NCI-H446 (cell line): ENCODE data around the gene ALDH16A1.

Experiments used
- DNase-seq, 2 experiments: peaks; one replicate each; lab custom pipeline; 2025; lab: John Stamatoyannopoulos, UW

The ALDH16A1 gene

DNA sequence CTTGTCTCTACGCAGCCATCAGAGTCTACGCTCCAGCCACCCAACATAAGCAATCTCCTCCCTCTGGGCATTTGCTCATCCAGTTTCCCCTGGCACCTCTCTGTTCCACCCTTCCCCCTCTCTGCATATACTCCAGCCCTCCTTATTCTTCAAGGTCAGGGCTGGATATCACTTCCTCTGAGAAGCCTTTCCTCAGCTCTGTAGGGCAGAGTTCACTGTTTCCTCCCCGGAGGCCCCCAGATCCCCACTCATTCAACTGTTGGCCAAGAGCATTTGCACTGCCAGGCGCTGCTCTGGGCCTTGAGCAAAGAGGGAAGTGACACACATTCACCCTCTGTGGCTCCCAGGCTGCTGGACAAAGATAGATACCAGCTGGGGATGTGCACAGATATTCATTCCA lies 62.7 kb downstream of the ALDH16A1 start:
- no peak for DNase-seq

DNA sequence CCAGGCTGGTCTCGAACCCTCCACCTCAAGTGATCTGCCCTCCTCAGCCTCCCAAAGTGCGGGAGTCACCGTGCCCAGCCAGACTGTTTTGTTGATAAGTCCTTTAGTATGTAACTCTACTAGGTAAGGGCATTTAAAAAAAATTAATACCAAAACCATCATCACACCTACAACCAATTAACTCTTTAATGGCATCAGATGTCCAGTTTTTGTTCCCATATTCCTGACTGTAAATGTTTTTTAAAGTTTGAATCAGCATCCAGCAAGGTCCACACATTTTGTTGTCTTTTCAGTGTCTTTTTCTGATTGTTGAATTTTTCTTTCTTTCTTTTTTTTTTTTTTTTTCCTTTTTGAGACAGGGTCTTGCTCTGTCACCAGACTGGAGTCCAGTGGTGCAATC lies 65.0 kb downstream of the ALDH16A1 start:
- DNase-seq: no peak
